Left ventricle myocardium superior (tissue), 1 donor: ENCODE data around the gene MRPL43. TPM values are rescaled to one million over a fixed set of nuclear protein-coding genes. Genes with fewer than 3 reads are reported as not detected.
"Not testable (repeated sequence)": the region's sequence is repeated elsewhere in the genome, so short reads cannot be mapped to it uniquely, and the experiment has no call there.

Source experiments
- ATAC-seq: fragments of 200-7000 bp; cut with Tn5 transposase; one replicate; pipeline ENCODE4 v1.9.1; 2020; ENCODE audit warnings: mild to moderate bottlenecking, moderate library complexity
- DNase-seq: peaks from one replicate; pipeline ENCODE4 v3.0.0-alpha.2; 2020
- intact Hi-C: fragments of 100-400 bp; cut with micrococcal nuclease; formaldehyde crosslinking; loops from one replicate; pipeline ENCODE4 v1.11.0; 2022
- total RNA-seq: library from RNA; stranded (reverse); fragmentation: NEBNext Ultra II Directional; extraction: Animal tissue kit (Norgen Biotek cat#: 25700); gene quantifications from one replicate; pipeline ENCODE4 v1.2.1, GENCODE V29; 2021
- donor health status: DM: no; HTN: yes; CAD: no; lungs with severe emphysema.

The MRPL43 gene
- total RNA-seq, 1 donor from 2014 or later: 55.9 TPM

- no peak for ATAC-seq
- intact Hi-C loops: no loop called here
- no peak for DNase-seq
Measured at GRCh38 chr10:100993986-100994708, 6.8 kb upstream of the MRPL43 start.

- DNase-seq: no peak
- intact Hi-C loops: no loop called here
- ATAC-seq: no peak
Measured at GRCh38 chr10:100989088-100989487, 1.8 kb upstream of the MRPL43 start.

- DNase-seq (no peak), ATAC-seq (no peak)
- intact Hi-C loops: no loop called here
Measured at GRCh38 chr10:100988166-100988565, 869 bp upstream of the MRPL43 start.

- intact Hi-C loops: no loop called here
- no peak for ATAC-seq
- DNase-seq: no peak
Measured at GRCh38 chr10:100987685-100988049, 370 bp upstream of the MRPL43 start.

- DNase-seq: no peak
- intact Hi-C loops: no loop called here
- ATAC-seq: no peak
Measured at GRCh38 chr10:100986623-100986951, 710 bp downstream of the MRPL43 start.

GRCh38 chr10:100985336-100985735 lies 2.0 kb downstream of the MRPL43 start:
- intact Hi-C loops: no loop called here
- ATAC-seq: no peak
- DNase-seq: no peak

GRCh38 chr10:100984672-100985177 lies 2.6 kb downstream of the MRPL43 start:
- intact Hi-C loops: no loop called here
- ATAC-seq (no peak), DNase-seq (no peak)

- ATAC-seq (no peak), DNase-seq (no peak)
- intact Hi-C loops: no loop called here
Measured at GRCh38 chr10:100983868-100984671, 3.2 kb downstream of the MRPL43 start.

- DNase-seq (no peak), ATAC-seq (no peak)
- intact Hi-C loops: no loop called here
Measured at GRCh38 chr10:100982916-100983830, 4.1 kb downstream of the MRPL43 start.

- intact Hi-C loops: no loop called here
- no peak for DNase-seq
Measured at GRCh38 chr10:100981178-100981772, 6.0 kb downstream of the MRPL43 start.

GRCh38 chr10:100980711-100981110 lies 6.6 kb downstream of the MRPL43 start:
- intact Hi-C loops: no loop called here
- DNase-seq (no peak), ATAC-seq (no peak)

More at GRCh38 chr10:100981178-100981772, 6.0 kb downstream of the MRPL43 start:
- ATAC-seq: no peak

- ATAC-seq (no peak), DNase-seq (no peak)
- intact Hi-C loops: no loop called here
Measured at GRCh38 chr10:100980311-100980710, 7.0 kb downstream of the MRPL43 start.

GRCh38 chr10:100979791-100980272 lies 7.5 kb downstream of the MRPL43 start:
- intact Hi-C loops: no loop called here
- DNase-seq: no peak
- ATAC-seq: no peak

- intact Hi-C loops: no loop called here
- ATAC-seq (no peak), DNase-seq (no peak)
Measured at GRCh38 chr10:100978901-100979195, 8.4 kb downstream of the MRPL43 start.

GRCh38 chr10:100978121-100978900 lies 9.0 kb downstream of the MRPL43 start:
- intact Hi-C loops: no loop called here
- ATAC-seq: no peak
- no peak for DNase-seq

- intact Hi-C loops: no loop called here
- no peak for DNase-seq
Measured at GRCh38 chr10:100977436-100977835, 9.9 kb downstream of the MRPL43 start.

GRCh38 chr10:100976906-100977305 lies 10.4 kb downstream of the MRPL43 start:
- ATAC-seq (no peak), DNase-seq (no peak)
- intact Hi-C loops: no loop called here

More at GRCh38 chr10:100977436-100977835, 9.9 kb downstream of the MRPL43 start:
- ATAC-seq: no peak

- intact Hi-C loops, DNase-seq, ATAC-seq: not testable (repeated sequence)
Measured at GRCh38 chr10:100975397-100975796, 11.9 kb downstream of the MRPL43 start.
